GM19328 (cell line): ENCODE data around the gene GPD1.

Source experiments
- ATAC-seq: cut with Tn5 transposase; IDR thresholded peaks from one replicate; pipeline ENCODE4 v1.9.1; 2021; ENCODE audit warnings: mild to moderate bottlenecking, moderate library complexity; ENCODE audit not compliant: unreplicated experiment

The GPD1 gene

GRCh38 chr12:50103767-50104321 is at the start of gene GPD1:
GPD1 (plus strand) TSS chr12:50104008; CDS start chr12:50104051, 43 bp downstream.
- no peak for ATAC-seq

DNA sequence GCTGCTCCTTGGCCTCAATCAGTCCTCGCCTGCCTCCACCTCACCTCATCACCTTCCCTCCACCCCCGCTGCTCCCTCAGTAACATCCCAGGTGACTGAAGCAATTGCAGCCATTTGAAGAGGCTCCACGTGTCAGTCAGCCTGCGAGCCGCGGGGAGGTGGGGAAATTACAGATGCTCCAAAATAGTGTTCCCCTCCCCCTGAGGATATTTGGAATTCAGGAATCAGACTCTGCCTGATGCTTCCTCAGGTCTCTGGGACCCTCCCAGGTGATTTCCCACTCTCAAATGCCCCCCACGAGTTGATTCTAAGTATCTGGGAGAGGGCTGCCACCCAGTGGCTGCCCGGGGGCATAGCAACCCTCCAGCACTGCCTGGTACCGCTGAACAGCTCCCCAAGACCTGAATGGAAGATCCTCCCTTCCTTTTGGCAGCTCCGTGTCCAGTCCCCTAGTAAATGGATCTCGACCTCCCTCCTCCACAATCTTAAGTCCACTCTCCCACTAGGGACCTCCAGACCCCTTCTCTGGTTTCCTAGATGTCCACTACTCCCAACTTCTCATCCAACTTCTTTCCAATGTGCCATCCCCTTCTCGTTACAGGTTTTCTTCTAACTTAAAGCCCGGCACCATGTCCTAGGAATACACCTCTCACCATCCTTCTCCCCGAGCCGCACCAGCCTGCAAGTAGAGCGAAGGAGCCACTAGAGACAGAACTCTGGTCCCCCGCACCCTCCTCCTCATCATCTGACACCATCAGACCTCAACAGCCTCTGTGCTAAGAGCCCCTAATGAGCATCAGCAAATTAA is 47.8 kb upstream of the GPD1 start:
- ATAC-seq = no peak

DNA sequence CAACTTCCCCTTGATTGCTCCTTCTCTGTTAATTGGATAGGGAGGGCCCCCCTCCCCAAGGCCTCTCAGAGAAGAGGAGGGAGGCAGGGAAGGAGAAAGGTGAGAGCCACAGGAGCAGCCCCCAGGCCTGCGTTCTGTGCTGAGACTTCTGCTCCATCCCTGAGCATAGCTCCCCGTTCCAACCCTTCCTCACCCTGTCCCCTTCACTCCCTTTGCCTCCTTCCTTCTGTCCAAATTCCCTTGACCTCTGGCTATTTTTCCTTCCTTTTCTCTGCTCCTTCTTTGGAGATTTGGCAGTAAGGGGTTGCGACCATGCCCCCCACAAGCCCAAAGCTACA is 47.2 kb upstream of the GPD1 start:
- no peak for ATAC-seq

DNA sequence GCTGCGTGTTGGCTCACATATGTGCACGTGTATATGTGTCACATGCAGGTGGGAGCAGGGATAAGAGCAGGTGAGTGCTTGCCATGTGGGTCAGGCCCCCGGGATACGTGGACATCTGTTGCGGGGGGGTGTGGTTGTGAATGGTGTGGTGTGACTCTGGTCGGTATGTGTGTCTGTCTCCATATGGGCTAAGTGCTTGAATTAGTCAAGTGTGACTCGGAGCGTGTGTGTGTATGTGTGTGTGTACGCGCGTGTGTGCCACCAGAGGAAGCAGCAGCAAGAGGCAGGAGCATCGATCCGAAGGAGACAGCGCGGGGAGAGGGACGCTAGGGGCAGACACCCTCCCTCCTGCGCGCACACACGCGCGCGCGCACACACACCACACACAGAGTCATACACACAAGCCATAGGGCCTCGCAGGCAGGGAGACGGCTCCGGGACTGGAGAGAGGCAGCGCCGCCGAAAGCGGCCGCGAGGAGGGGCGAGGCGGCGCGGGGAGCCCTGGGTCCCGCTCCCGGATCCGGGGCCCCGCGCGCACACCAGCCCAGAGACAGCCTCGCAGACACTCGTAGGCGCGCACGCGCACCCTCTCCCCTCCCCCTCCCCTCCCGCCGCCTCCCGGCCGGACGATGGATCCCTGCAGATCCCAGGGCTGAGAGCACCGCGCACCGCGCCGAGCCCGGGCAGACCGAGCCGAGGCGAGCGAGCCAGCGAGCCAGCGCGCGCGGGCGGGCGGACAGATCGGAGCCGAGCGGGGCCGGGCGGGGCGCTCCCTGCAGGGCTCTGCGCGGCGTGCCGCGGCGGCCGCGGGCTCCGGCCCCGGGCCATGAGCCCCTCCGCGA is 46.6 kb upstream of the GPD1 start, which contains the start of gene ASIC1:
Gene ASIC1 (plus strand): TSS at position 597 of the 842 bp plus-strand sequence. CDS start 1,171 bp downstream, outside the sequence.
- no peak for ATAC-seq

- ATAC-seq = no peak
These were observed 45.7 kb upstream of the GPD1 start for GRCh38 chr12:50057896-50058670.

GRCh38 chr12:50058743-50059312 is 45.0 kb upstream of the GPD1 start:
- no peak for ATAC-seq

DNA sequence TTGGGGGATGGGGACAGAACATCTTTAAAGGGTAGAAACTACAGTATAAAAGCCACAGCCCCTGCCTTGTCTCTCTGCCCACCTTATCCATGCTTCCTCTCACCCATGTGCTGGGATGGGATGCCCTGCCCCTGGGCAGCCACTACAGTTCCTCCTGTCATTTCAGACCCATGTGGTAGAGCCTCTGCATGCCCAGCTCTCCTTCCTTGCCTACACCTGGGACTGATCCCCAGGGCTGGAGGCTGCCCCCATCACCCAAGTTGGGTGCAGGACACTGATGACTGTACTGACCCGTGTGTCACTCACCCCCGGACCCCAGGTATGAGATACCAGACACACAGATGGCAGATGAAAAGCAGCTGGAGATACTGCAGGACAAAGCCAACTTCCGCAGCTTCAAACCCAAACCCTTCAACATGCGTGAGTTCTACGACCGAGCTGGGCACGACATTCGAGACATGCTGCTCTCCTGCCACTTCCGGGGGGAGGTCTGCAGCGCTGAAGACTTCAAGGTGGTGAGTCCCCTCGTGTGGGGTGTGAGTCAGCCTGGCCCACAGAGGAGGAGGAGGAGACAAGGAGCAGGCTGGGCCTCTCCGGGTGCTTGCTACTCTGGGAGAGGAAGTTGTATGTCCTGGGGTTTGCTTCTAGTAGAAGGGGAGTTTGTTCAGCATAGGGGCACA is 44.2 kb upstream of the GPD1 start:
- no peak for ATAC-seq

DNA sequence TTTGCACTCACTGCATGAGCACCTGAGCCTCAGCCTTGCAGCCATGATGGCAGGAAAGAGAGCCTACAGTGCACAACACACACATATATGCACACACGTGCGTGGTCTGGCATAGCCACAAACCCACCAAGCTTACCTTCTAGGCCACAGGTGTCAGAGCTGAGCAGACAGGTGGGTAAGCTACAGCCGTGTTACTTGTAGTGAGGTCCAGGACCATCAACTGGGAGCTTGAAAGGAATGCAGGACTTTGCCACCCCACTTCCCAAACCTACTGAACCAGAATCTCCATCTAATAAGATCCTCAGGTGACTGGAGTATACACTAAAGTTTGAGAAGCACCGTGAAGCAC is 43.7 kb upstream of the GPD1 start:
- ATAC-seq = no peak

DNA sequence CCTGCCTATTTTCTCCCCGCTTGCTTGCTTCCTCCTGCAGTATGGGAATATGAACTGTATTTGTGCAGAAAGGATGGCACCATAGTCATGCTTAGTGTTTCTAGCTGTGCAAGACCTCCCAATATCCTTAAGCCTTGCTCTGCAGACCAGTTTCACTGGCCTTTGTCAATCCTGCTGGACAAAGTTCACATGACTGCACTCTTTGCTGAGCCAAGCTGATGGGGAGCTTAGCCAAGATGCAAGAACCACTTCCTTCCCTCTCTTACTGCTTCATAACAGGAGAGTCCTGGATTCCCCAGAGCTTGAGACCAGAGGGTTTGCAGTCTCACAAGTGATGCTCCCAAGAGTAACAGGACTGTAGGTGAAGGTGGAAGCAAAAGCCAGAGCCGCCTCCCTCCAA is 42.6 kb upstream of the GPD1 start:
- ATAC-seq = no peak

GRCh38 chr12:50061946-50062686 is 41.7 kb upstream of the GPD1 start:
- ATAC-seq = no peak

- ATAC-seq = no peak
These were observed 40.9 kb upstream of the GPD1 start for GRCh38 chr12:50062728-50063460.

GRCh38 chr12:50065726-50066310 is 38.0 kb upstream of the GPD1 start:
- ATAC-seq = no peak

- ATAC-seq = no peak
These were observed 37.4 kb upstream of the GPD1 start for GRCh38 chr12:50066402-50066801.

GRCh38 chr12:50069069-50069468 is 34.7 kb upstream of the GPD1 start:
- no peak for ATAC-seq

- ATAC-seq = no peak
These were observed 34.3 kb upstream of the GPD1 start for GRCh38 chr12:50069539-50069938.

DNA sequence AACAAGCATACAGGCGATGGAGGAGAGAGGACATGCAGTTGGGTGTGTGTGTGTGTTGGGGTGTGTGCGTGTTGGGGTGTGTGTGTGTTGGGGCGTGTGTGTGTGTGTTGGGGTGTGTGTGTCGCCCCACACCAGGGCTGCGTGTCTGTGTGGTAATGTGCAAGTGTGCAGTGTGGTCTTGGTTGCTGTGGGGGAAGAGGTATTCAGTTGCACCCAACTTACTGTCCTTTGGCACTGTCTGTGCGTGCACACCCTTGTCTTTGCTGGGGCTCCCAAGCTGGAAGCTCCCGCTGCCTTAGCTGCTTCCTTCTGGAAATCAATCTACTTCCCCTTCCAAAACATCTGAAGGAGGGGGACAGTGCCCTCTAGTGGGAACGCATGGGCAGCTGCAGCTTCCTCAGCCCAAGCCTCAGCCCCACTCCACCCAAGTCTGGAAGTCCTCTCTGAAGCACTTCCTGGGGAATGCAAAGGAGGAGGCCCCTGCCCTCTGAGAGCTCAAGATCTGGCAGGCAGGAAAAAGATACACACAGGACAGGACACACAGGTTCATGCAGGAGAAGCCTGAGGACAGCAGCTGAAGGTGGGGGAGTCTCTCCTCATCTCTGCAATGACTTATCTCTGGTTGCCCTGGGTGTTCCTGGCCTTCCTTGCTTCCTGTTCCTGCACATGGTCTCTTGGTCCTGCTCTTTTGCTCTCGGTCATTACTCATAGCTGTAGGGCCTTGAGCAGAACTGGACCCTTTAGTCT is 33.3 kb upstream of the GPD1 start:
- no peak for ATAC-seq

DNA sequence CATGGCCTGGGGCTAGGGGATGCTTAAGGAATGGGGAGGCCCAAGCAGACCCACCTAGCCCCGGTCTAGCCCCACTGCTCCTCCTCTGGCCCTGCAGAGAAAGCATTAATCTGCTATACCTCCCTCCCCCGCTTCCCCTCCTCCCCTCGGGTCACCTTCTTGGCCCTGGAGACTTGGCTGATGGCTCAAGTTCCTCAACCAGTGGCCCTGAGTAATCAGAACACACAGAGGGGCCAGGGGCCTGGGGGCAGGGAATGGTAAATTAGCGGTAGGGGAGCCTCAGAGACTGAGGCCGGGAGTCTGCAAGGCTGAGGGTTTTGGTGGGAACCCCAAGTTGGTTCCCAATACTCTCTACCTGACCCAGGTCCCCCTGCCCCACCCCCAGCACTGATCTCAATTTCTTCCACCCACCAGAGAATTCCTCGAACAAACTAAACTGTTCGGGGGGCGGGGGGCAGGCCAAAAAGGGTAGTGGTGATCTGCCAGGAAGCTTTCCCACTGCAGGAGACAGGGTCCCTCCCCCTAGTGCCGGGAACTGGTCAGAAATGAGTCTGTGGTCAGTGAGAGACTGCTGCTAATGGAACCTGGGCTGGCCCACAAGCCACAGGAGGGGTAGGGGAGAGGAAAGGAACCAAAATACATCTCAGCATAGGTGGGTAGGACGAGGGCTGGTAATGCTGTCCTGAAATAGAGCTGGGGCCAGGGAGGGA is 31.5 kb upstream of the GPD1 start:
- ATAC-seq = no peak
